H1 (cell line): ENCODE measurements around the gene TFPI2. TPM values are rescaled to one million over a fixed set of nuclear protein-coding genes. Genes with fewer than 3 reads are reported as not detected.

Experiments
- CTCF ChIA-PET: fragments of 300-600 bp; sonication (Branson Sonifier 250); formaldehyde crosslinking; loops from one replicate; lab custom pipeline; 2021; ENCODE audit not compliant: partially characterized antibody; lab: Charles Lee
- POLR2A ChIA-PET: fragments of 300-600 bp; sonication (Branson Sonifier 250); formaldehyde crosslinking; loops from one replicate; lab custom pipeline; 2021; ENCODE audit warnings: inconsistent platforms; ENCODE audit not compliant: partially characterized antibody; lab: Charles Lee
- DNase-seq, 2 experiments: peaks; one replicate each; pipeline versions ENCODE4 v3.0.0 to v3.0.0-alpha.2; 2010 to 2022; ENCODE audit warnings: low spot score in 2 of 2, low read depth in 1 of 2, mixed read lengths in 1 of 2
- FAIRE-seq: peaks from 2 replicates; lab custom pipeline; 2011; peaks lifted over from hg19 to GRCh38; lab: Jason Lieb, UNC
- H2AFZ ChIP-seq: 2 replicates; pipeline ENCODE4 v1.8.1; 2012; ENCODE audit warnings: low read length, inconsistent platforms
- H2AK5ac ChIP-seq: 2 replicates; pipeline ENCODE4 v1.6.1; 2013; ENCODE audit warnings: low read depth, low read length
- H2BK120ac ChIP-seq: replicated peaks from 2 replicates; pipeline ENCODE3; 2013; ENCODE audit warnings: low read depth, low read length, inconsistent platforms
- H2BK12ac ChIP-seq: 2 replicates; pipeline ENCODE4 v1.6.1; 2013; ENCODE audit warnings: low read depth, low read length
- H2BK15ac ChIP-seq: 2 replicates; pipeline ENCODE4 v1.6.1; 2013; ENCODE audit warnings: low read length
- H2BK20ac ChIP-seq: 2 replicates; pipeline ENCODE4 v1.6.1; 2013; ENCODE audit warnings: low read length
- H2BK5ac ChIP-seq: 2 replicates; pipeline ENCODE4 v1.6.1; 2013; ENCODE audit warnings: low read depth, low read length
- H3K14ac ChIP-seq: 2 replicates; pipeline ENCODE4 v1.6.1; 2013; ENCODE audit warnings: inconsistent platforms; ENCODE audit not compliant: insufficient read length
- H3K18ac ChIP-seq: 2 replicates; pipeline ENCODE4 v1.6.1; 2013; ENCODE audit warnings: low read length; ENCODE audit errors: extremely low read depth
- H3K23ac ChIP-seq: 2 replicates; pipeline ENCODE4 v1.6.1; 2013; ENCODE audit warnings: inconsistent platforms; ENCODE audit not compliant: insufficient read length
- H3K23me2 ChIP-seq: 2 replicates; pipeline ENCODE4 v1.6.1; 2013; ENCODE audit warnings: low read depth, low read length
- H3K27ac ChIP-seq: 2 replicates; pipeline ENCODE4 v1.6.1; 2011; ENCODE audit warnings: low read depth, low read length, inconsistent platforms
- H3K27me3 ChIP-seq, 4 experiments: replicated peaks in 1 of 4; 1 replicate in 1 of 4; 2 replicates in 3 of 4; pipeline versions ENCODE4 v1.6.1 to v1.8.1; 2011 to 2013; ENCODE audit warnings: low read length in 3 of 4, mild to moderate bottlenecking in 3 of 4, inconsistent platforms in 2 of 4, mixed read lengths in 2 of 4, moderate library complexity in 1 of 4; ENCODE audit not compliant: control insufficient read depth in 3 of 4, insufficient read depth in 3 of 4; ENCODE audit errors: extremely low read depth in 1 of 4
- H3K36me3 ChIP-seq, 4 experiments: 2 replicates each; pipeline versions ENCODE4 v1.6.1 to v1.8.1; 2011 to 2013; ENCODE audit warnings: mild to moderate bottlenecking in 4 of 4, low read length in 3 of 4, moderate library complexity in 2 of 4, control low read depth in 1 of 4, inconsistent platforms in 1 of 4; ENCODE audit not compliant: insufficient read depth in 4 of 4, control insufficient read depth in 2 of 4
- H3K4ac ChIP-seq: replicated peaks from 2 replicates; pipeline ENCODE3; 2013; ENCODE audit warnings: low read length, low read depth, mixed read lengths, inconsistent platforms; ENCODE audit not compliant: insufficient read length
- H3K4me1 ChIP-seq, 4 experiments: replicated peaks in 1 of 4; 1 replicate in 1 of 4; 2 replicates in 3 of 4; pipeline versions ENCODE4 v1.6.1 to v1.8.1; 2011 to 2013; ENCODE audit warnings: low read length in 3 of 4, inconsistent platforms in 2 of 4, mixed read lengths in 1 of 4; ENCODE audit not compliant: insufficient read depth in 4 of 4, control insufficient read depth in 3 of 4
- H3K4me2 ChIP-seq, 2 experiments: 2 replicates each; pipeline versions ENCODE4 v1.6.1 to v1.8.1; 2011 to 2013; ENCODE audit warnings: low read depth in 2 of 2, low read length in 2 of 2, control low read depth in 1 of 2, inconsistent platforms in 1 of 2, mild to moderate bottlenecking in 1 of 2; ENCODE audit not compliant: insufficient read depth in 1 of 2
- H3K4me3 ChIP-seq, 4 experiments: fragments of 200-600, 300-600 bp in 1 of 4; sonication (generic), shearing (Covaris generic), sonication (Bioruptor Twin) in 1 of 4; 2 replicates each; pipeline versions ENCODE4 v1.5.1 to v1.8.1; 2011 to 2016; ENCODE audit warnings: low read length in 4 of 4, low read depth in 3 of 4, control low read depth in 2 of 4, inconsistent platforms in 2 of 4, mild to moderate bottlenecking in 2 of 4, mixed read lengths in 1 of 4, moderate library complexity in 1 of 4; ENCODE audit not compliant: insufficient read depth in 2 of 4; ENCODE audit errors: extremely low read depth in 1 of 4
- H3K56ac ChIP-seq: replicated peaks from 2 replicates; pipeline ENCODE3; 2013; ENCODE audit warnings: low read depth, mild to moderate bottlenecking, mixed read lengths, low read length, inconsistent platforms; ENCODE audit not compliant: insufficient read length
- H3K79me1 ChIP-seq: 2 replicates; pipeline ENCODE4 v1.6.1; 2013; ENCODE audit warnings: low read depth, low read length, control low read depth
- H3K79me2 ChIP-seq, 2 experiments: 2 replicates each; pipeline versions ENCODE4 v1.6.1 to v1.8.1; 2012 to 2013; ENCODE audit warnings: low read length in 2 of 2, mild to moderate bottlenecking in 2 of 2, inconsistent platforms in 1 of 2; ENCODE audit not compliant: insufficient read depth in 2 of 2, control insufficient read depth in 1 of 2
- H3K9ac ChIP-seq, 4 experiments: replicated peaks in 1 of 4; 1 replicate in 1 of 4; 2 replicates in 3 of 4; pipeline versions ENCODE4 v1.6.1 to v1.8.1; 2011 to 2013; ENCODE audit warnings: low read depth in 3 of 4, low read length in 3 of 4, control low read depth in 2 of 4, mild to moderate bottlenecking in 2 of 4, moderate library complexity in 2 of 4, inconsistent platforms in 1 of 4; ENCODE audit errors: extremely low read depth in 1 of 4
- H3K9me3 ChIP-seq, 2 experiments: 2 replicates each; pipeline versions ENCODE4 v1.6.1 to v1.8.1; 2012 to 2013; ENCODE audit warnings: mild to moderate bottlenecking in 2 of 2, moderate library complexity in 2 of 2, control low read depth in 1 of 2, inconsistent platforms in 1 of 2, low read depth in 1 of 2, low read length in 1 of 2, mixed read lengths in 1 of 2; ENCODE audit not compliant: insufficient read depth in 2 of 2
- H4K20me1 ChIP-seq, 2 experiments: replicated peaks in 1 of 2; 2 replicates each; pipeline versions ENCODE3 to v1.8.1; 2011 to 2013; ENCODE audit warnings: inconsistent platforms in 2 of 2, low read length in 2 of 2, mild to moderate bottlenecking in 1 of 2; ENCODE audit not compliant: insufficient read depth in 2 of 2, control insufficient read depth in 1 of 2
- H4K5ac ChIP-seq: 2 replicates; pipeline ENCODE4 v1.6.1; 2013; ENCODE audit warnings: low read length, low read depth, mixed read lengths, inconsistent platforms; ENCODE audit not compliant: insufficient read length
- H4K8ac ChIP-seq: 2 replicates; pipeline ENCODE4 v1.8.0; 2013; ENCODE audit warnings: mild to moderate bottlenecking, moderate library complexity, low read length, inconsistent platforms; ENCODE audit not compliant: insufficient read depth; ENCODE audit errors: extremely low read depth
- H4K91ac ChIP-seq: replicated peaks from 2 replicates; pipeline ENCODE3; 2013; ENCODE audit warnings: low read length, mixed read lengths, inconsistent platforms; ENCODE audit not compliant: insufficient read length
- GTF2F1 ChIP-seq: IDR thresholded peaks from 2 replicates; pipeline ENCODE4 v1.6.1; 2012; ENCODE audit warnings: low read depth, low read length, improper control_type of control experiment, borderline replicate concordance
- POU5F1 ChIP-seq: IDR thresholded peaks from 2 replicates; pipeline ENCODE4 v1.6.1; 2011; ENCODE audit warnings: low read depth, mild to moderate bottlenecking, low read length, moderate library complexity
- polyA plus RNA-seq, 7 experiments: library from polyadenylated mRNA; depleted of rRNA in 3 of 7; stranded (reverse) in 5 of 7; unstranded in 2 of 7; fragments of >200 nt in 5 of 7; fragments of 200-250 nt in 2 of 7; gene quantifications; 1 replicate in 5 of 7; 2 replicates in 1 of 7; 4 replicates in 1 of 7; pipeline versions ENCODE4 v1.2.1 to v1.2.3, GENCODE V29; 2011 to 2013; ENCODE audit warnings: missing spikeins in 2 of 7, mixed read lengths in 2 of 7
- total RNA-seq: library from RNA; stranded (reverse); fragmentation: NEBNext Ultra II Directional; extraction: Animal tissue kit (Norgen Biotek cat#: 25700); gene quantifications from 2 replicates; pipeline ENCODE4 v1.2.1, GENCODE V29; 2021

Gene TFPI2
- total and polyA plus RNA-seq, 2 of the 8 experiments (the other 6 are each of a cell fraction or from before 2014, with no cell fraction given) = 6.8 to 8.9 TPM

- H3K18ac ChIP-seq = no peak overlapping the region
- H4K91ac ChIP-seq = no peak overlapping the region
- no peak overlapping the region for H3K9ac ChIP-seq
- no peak overlapping the region for H2AK5ac ChIP-seq
- no peaks in the 10 kb centered on the region for H3K27me3 ChIP-seq
- no peak overlapping the region for H2BK12ac ChIP-seq
- no peaks in the 10 kb centered on the region for H4K20me1 ChIP-seq
- no peaks in the 10 kb centered on the region for H3K4me1 ChIP-seq
- no peak overlapping the region for H3K4me3 ChIP-seq
- no peak overlapping the region for H3K4ac ChIP-seq
- no peaks in the 10 kb centered on the region for H3K9me3 ChIP-seq
- H2BK15ac ChIP-seq = no peak overlapping the region
- H3K27ac ChIP-seq = no peak overlapping the region
- CTCF ChIA-PET = no interaction called here
- H2BK120ac ChIP-seq = no peak overlapping the region
- no peak for DNase-seq
- no peak for FAIRE-seq
- no peaks in the 10 kb centered on the region for H3K79me1 ChIP-seq
- H2BK20ac ChIP-seq = no peak overlapping the region
- H3K4me2 ChIP-seq = no peak overlapping the region
- POLR2A ChIA-PET = no interaction called here
- no peak overlapping the region for H3K14ac ChIP-seq
- H3K56ac ChIP-seq = no peak overlapping the region
- no peaks in the 10 kb centered on the region for H3K79me2 ChIP-seq
- no peak overlapping the region for H3K23ac ChIP-seq
- no peak overlapping the region for H4K8ac ChIP-seq
- H3K23me2 ChIP-seq = no peaks in the 10 kb centered on the region
- H4K5ac ChIP-seq = no peak overlapping the region
- H2AFZ ChIP-seq = no peak overlapping the region
- no peaks in the 10 kb centered on the region for H3K36me3 ChIP-seq
- H2BK5ac ChIP-seq = no peak overlapping the region
- TF ChIP-seq GTF2F1 (no peak), POU5F1 (no peak)
Observed at GRCh38 chr7:93856323-93856722, 34.2 kb downstream of the TFPI2 start.
